Kidney (tissue), 14 donors: Measurements from ENCODE around the gene PLXNB1. TPM values are rescaled to one million over a fixed set of nuclear protein-coding genes. Genes with fewer than 3 reads are reported as not detected.

Experiments used
- DNase-seq, 5 donors: peaks; one replicate each; pipeline ENCODE4 v3.0.0-alpha.2; 2013 to 2020
- FAIRE-seq: peaks from 2 replicates; lab custom pipeline; 2012; peaks lifted over from hg19 to GRCh38; lab: Jason Lieb, UNC
- H3K27ac ChIP-seq, 2 donors: one replicate each; pipeline ENCODE4 v1.7.0; 2013; ENCODE audit warnings: low read depth in 2 of 2, low read length in 2 of 2, inconsistent platforms in 1 of 2
- H3K27me3 ChIP-seq: one replicate; pipeline ENCODE4 v1.7.1; 2013; ENCODE audit warnings: low read length, inconsistent platforms; ENCODE audit not compliant: control insufficient read depth, insufficient read depth
- H3K36me3 ChIP-seq, 3 donors: one replicate each; pipeline versions ENCODE4 v1.7.0 to v1.7.1; 2013; ENCODE audit warnings: low read length in 3 of 3, control low read depth in 1 of 3, inconsistent platforms in 1 of 3; ENCODE audit not compliant: insufficient read depth in 3 of 3, control insufficient read depth in 2 of 3
- H3K4me1 ChIP-seq, 3 donors: one replicate each; pipeline versions ENCODE4 v1.7.0 to v1.7.1; 2013; ENCODE audit warnings: low read length in 3 of 3, inconsistent platforms in 1 of 3, low read depth in 1 of 3; ENCODE audit not compliant: control insufficient read depth in 2 of 3, insufficient read depth in 2 of 3
- H3K4me3 ChIP-seq, 3 donors: one replicate each; pipeline versions ENCODE4 v1.7.0 to v1.8.1; 2013; ENCODE audit warnings: low read length in 3 of 3, control low read depth in 1 of 3, inconsistent platforms in 1 of 3
- H3K9ac ChIP-seq, 3 donors: one replicate each; pipeline versions ENCODE4 v1.7.0 to v1.7.1; 2013; ENCODE audit warnings: low read length in 3 of 3, control low read depth in 1 of 3, inconsistent platforms in 1 of 3
- H3K9me3 ChIP-seq, 3 donors: one replicate each; pipeline versions ENCODE4 v1.7.0 to v1.7.1; 2013; ENCODE audit warnings: low read length in 3 of 3, control low read depth in 1 of 3, inconsistent platforms in 1 of 3; ENCODE audit not compliant: control insufficient read depth in 2 of 3, insufficient read depth in 1 of 3
- CTCF ChIP-seq: IDR thresholded peaks from 3 replicates; pipeline ENCODE4 v1.5.1; 2012; ENCODE audit warnings: mild to moderate bottlenecking, moderate library complexity, borderline replicate concordance; ENCODE audit not compliant: insufficient read depth; ENCODE audit errors: extremely low read depth
- intact Hi-C: fragments of 100-400 bp; cut with DNase I; formaldehyde crosslinking; loops from one replicate; pipeline ENCODE4 v1.11.1; 2022
- polyA plus RNA-seq: library from polyadenylated mRNA; stranded (reverse); fragments of 350-450 nt; fragmentation: Illumina TruSeq; extraction: RNeasy Lipid Tissue Mini Kit (QIAGEN cat#74804); gene quantifications from one replicate; pipeline ENCODE4 v1.2.3, GENCODE V29; 2014; ENCODE audit warnings: low read depth, low replicate concordance; ENCODE audit not compliant: insufficient read depth
- total RNA-seq: library from RNA; stranded (reverse); fragmentation: NEBNext Ultra II Directional; extraction: Animal tissue kit (Norgen Biotek cat#: 25700); gene quantifications from one replicate; pipeline ENCODE4 v1.2.1, GENCODE V29; 2021
- donor health status: control.
- donor health status: control.
- donor health status: control.
- donor health status: control.
- donor health status: control.
- donor health status: DM: yes; HTN: yes; CAD: no.
- donor health status: Normal renal cell carcinoma (clear cell type).

The PLXNB1 gene
- total and polyA plus RNA-seq, 2 donors from 2014 or later = 101 to 224 TPM

GRCh38 chr3:48428572-48429316, 1.1 kb downstream of the PLXNB1 start:
- H3K9me3 ChIP-seq = no peaks in the 10 kb centered on the region
- no peak for FAIRE-seq
- H3K27me3 ChIP-seq = no peaks in the 10 kb centered on the region
- peaks cover 3 to 73% (median 44%) of the 10 kb centered on the region in 3 donors for H3K4me1 ChIP-seq
- intact Hi-C loops = no loop called here
- H3K4me3 ChIP-seq = peak overlapping the region; percentile 47 to 76 (median 75)
- H3K9ac ChIP-seq = peak overlapping the region; percentile 21 to 76 (median 76)
- TF ChIP-seq CTCF = no peak
- peak overlapping the region; percentile 91 to 94 for H3K27ac ChIP-seq
- peak; percentile 80 to 89 (median 88) for DNase-seq
- peaks cover 0 to 6% (median 0%) of the 10 kb centered on the region in 3 donors for H3K36me3 ChIP-seq

GRCh38 chr3:48428088-48428571, 1.8 kb downstream of the PLXNB1 start:
- intact Hi-C loops = no loop called here
- peaks cover 0 to 6% (median 0%) of the 10 kb centered on the region in 3 donors for H3K36me3 ChIP-seq
- H3K9ac ChIP-seq = peak overlapping the region; percentile 42 to 76 (median 76)
- DNase-seq = no peak
- H3K27me3 ChIP-seq = no peaks in the 10 kb centered on the region
- H3K27ac ChIP-seq = peak overlapping the region; percentile 91 to 94
- peak overlapping the region; percentile 47 to 76 (median 75) for H3K4me3 ChIP-seq
- TF ChIP-seq CTCF = no peak
- peaks cover 2 to 73% (median 39%) of the 10 kb centered on the region in 3 donors for H3K4me1 ChIP-seq
- H3K9me3 ChIP-seq = no peaks in the 10 kb centered on the region
- no peak for FAIRE-seq

- H3K27me3 ChIP-seq = no peaks in the 10 kb centered on the region
- H3K4me1 ChIP-seq = peaks cover 0 to 73% (median 36%) of the 10 kb centered on the region in 3 donors
- peaks cover 0 to 6% (median 0%) of the 10 kb centered on the region in 3 donors for H3K36me3 ChIP-seq
- FAIRE-seq (no peak), DNase-seq (peak; percentile 49 to 74 (median 56))
- H3K4me3 ChIP-seq = peak overlapping the region; percentile 47 to 76 (median 75)
- H3K9ac ChIP-seq = peak overlapping the region; percentile 15 to 76 (median 42)
- TF ChIP-seq CTCF = no peak
- H3K9me3 ChIP-seq = no peaks in the 10 kb centered on the region
- intact Hi-C loops = no loop called here
- H3K27ac ChIP-seq = peak overlapping the region; percentile 91 to 94
Observed at GRCh38 chr3:48427630-48427962, 2.3 kb downstream of the PLXNB1 start.
